Endothelial cell of umbilical vein (primary cell): ENCODE results near the gene LDLRAD3. TPM values are rescaled to one million over a fixed set of nuclear protein-coding genes. Genes with fewer than 3 reads are reported as not detected.

Experiments
- BruUV-seq: library from RNA; stranded (reverse); fragments of 400-500 nt; replicated peaks from 2 replicates; lab custom pipeline; 2021; lab: Mats Ljungman, UMichigan
- CTCF ChIA-PET: fragments of 300-600, 350-600 bp; sonication (Branson Sonifier 250); formaldehyde crosslinking; loops from one replicate; lab custom pipeline; 2021; ENCODE audit warnings: antibody characterized with exemption, inconsistent platforms; lab: Charles Lee
- POLR2A ChIA-PET: fragments of 300-600, 350-600 bp; sonication (Branson Sonifier 250); formaldehyde crosslinking; loops from one replicate; lab custom pipeline; 2021; ENCODE audit warnings: antibody characterized with exemption, inconsistent platforms; lab: Charles Lee
- DNase-seq: peaks from one replicate; pipeline ENCODE4 v3.0.0-alpha.2; 2011; ENCODE audit warnings: low read depth, low spot score
- FAIRE-seq: peaks from 2 replicates; lab custom pipeline; 2011; peaks lifted over from hg19 to GRCh38; lab: Jason Lieb, UNC
- H2AFZ ChIP-seq: 2 replicates; pipeline ENCODE4 v1.6.0; 2012; ENCODE audit warnings: low read depth, low read length, control low read depth, inconsistent platforms
- H3K27ac ChIP-seq: 2 replicates; pipeline ENCODE4 v1.5.1; 2011; ENCODE audit warnings: low read depth, mild to moderate bottlenecking, control low read depth, low read length, moderate library complexity; ENCODE audit not compliant: insufficient read depth
- H3K27me3 ChIP-seq, 2 experiments: 2 replicates each; pipeline versions ENCODE4 v1.6.0 to v1.6.1; 2011; ENCODE audit warnings: low read length in 2 of 2, mixed read lengths in 1 of 2; ENCODE audit not compliant: control insufficient read depth in 2 of 2, insufficient read depth in 2 of 2
- H3K36me3 ChIP-seq, 2 experiments: 2 replicates in 1 of 2; 3 replicates in 1 of 2; pipeline ENCODE4 v1.5.1; 2011; ENCODE audit warnings: low read length in 2 of 2, mild to moderate bottlenecking in 1 of 2, moderate library complexity in 1 of 2; ENCODE audit not compliant: control insufficient read depth in 2 of 2, insufficient read depth in 2 of 2; ENCODE audit errors: extremely low read depth in 1 of 2
- H3K4me1 ChIP-seq: 3 replicates; pipeline ENCODE4 v1.5.1; 2011; ENCODE audit warnings: mild to moderate bottlenecking, low read length; ENCODE audit not compliant: control insufficient read depth, insufficient read depth; ENCODE audit errors: extremely low read depth
- H3K4me2 ChIP-seq: 2 replicates; pipeline ENCODE4 v1.6.1; 2011; ENCODE audit warnings: low read length, control low read depth, mixed read lengths; ENCODE audit not compliant: insufficient read depth
- H3K4me3 ChIP-seq, 3 experiments: fragments of 200-600 bp in 1 of 3; sonication (generic), shearing (Covaris generic) in 1 of 3; replicated peaks in 1 of 3; 2 replicates each; pipeline ENCODE4 v1.5.1; 2011 to 2016; ENCODE audit warnings: control low read depth in 3 of 3, low read length in 3 of 3, mild to moderate bottlenecking in 2 of 3, inconsistent platforms in 1 of 3, low read depth in 1 of 3, moderate library complexity in 1 of 3; ENCODE audit not compliant: insufficient read depth in 1 of 3
- H3K79me2 ChIP-seq: 2 replicates; pipeline ENCODE4 v1.6.0; 2012; ENCODE audit warnings: low read length, inconsistent platforms; ENCODE audit not compliant: control insufficient read depth, insufficient read depth
- H3K9ac ChIP-seq: replicated peaks from 2 replicates; pipeline ENCODE3; 2011; ENCODE audit warnings: low read length, control low read depth; ENCODE audit not compliant: insufficient read depth; ENCODE audit errors: extremely low read depth
- H3K9me1 ChIP-seq: replicated peaks from 3 replicates; pipeline ENCODE4 v1.6.0; 2011; ENCODE audit warnings: mild to moderate bottlenecking, low read length; ENCODE audit not compliant: control insufficient read depth, insufficient read depth; ENCODE audit errors: extremely low read depth
- H3K9me3 ChIP-seq: replicated peaks from 2 replicates; pipeline ENCODE4 v1.5.1; 2012; ENCODE audit warnings: low read length, inconsistent platforms; ENCODE audit not compliant: control insufficient read depth, insufficient read depth
- H4K20me1 ChIP-seq: replicated peaks from 2 replicates; pipeline ENCODE3; 2011; ENCODE audit warnings: mild to moderate bottlenecking, low read length; ENCODE audit not compliant: control insufficient read depth, insufficient read depth; ENCODE audit errors: extremely low read depth
- CTCF ChIP-seq, 2 donors: IDR thresholded peaks; 1 replicate in 1 of 2; 2 replicates in 1 of 2; pipeline ENCODE4 v1.5.1; 2011; ENCODE audit warnings: low read length in 2 of 2, mild to moderate bottlenecking in 2 of 2, moderate library complexity in 2 of 2, control low read depth in 1 of 2, inconsistent platforms in 1 of 2, low read depth in 1 of 2; ENCODE audit not compliant: insufficient read depth in 1 of 2; ENCODE audit errors: extremely low read depth in 1 of 2
- EZH2 ChIP-seq: IDR thresholded peaks from 2 replicates; pipeline ENCODE4 v1.6.1; 2012; ENCODE audit warnings: borderline replicate concordance, low read depth, mild to moderate bottlenecking, moderate library complexity, low read length, inconsistent platforms; ENCODE audit not compliant: severe bottlenecking
- FOS ChIP-seq: IDR thresholded peaks from 2 replicates; pipeline ENCODE4 v1.6.1; 2011; ENCODE audit warnings: mild to moderate bottlenecking, low read length, moderate library complexity, borderline replicate concordance; ENCODE audit not compliant: insufficient read depth
- GATA2 ChIP-seq: IDR thresholded peaks from 2 replicates; pipeline ENCODE4 v1.7.0; 2011; ENCODE audit warnings: low read depth, mild to moderate bottlenecking, moderate library complexity, mixed read lengths, low read length; ENCODE audit not compliant: insufficient read length, insufficient read depth
- JUN ChIP-seq: IDR thresholded peaks from 2 replicates; pipeline ENCODE4 v1.6.1; 2011; ENCODE audit warnings: borderline replicate concordance, low read depth; ENCODE audit not compliant: insufficient read length, insufficient read depth
- MYC ChIP-seq: IDR thresholded peaks from one replicate; pipeline ENCODE4 v1.6.1; 2011; ENCODE audit warnings: mild to moderate bottlenecking, low read depth, low read length
- POLR2A ChIP-seq: IDR thresholded peaks from 2 replicates; pipeline ENCODE4 v1.6.1; 2012; ENCODE audit warnings: low read depth, mild to moderate bottlenecking, control low read depth, low read length
- POLR2AphosphoS5 ChIP-seq: IDR thresholded peaks from 2 replicates; pipeline ENCODE4 v1.6.1; 2012; ENCODE audit warnings: low read depth, mild to moderate bottlenecking, control low read depth, low read length, moderate library complexity; ENCODE audit not compliant: insufficient read depth
- dilution Hi-C: fragments of 300-500 bp; cut with MboI; formaldehyde crosslinking; loops from one replicate; pipeline ENCODE4 v1.15.0; 2019; ENCODE audit warnings: low sequenced_read_pairs; ENCODE audit not compliant: extremely low pct_ligation_motif_present
- intact Hi-C: fragments of 100-400 bp; cut with micrococcal nuclease; formaldehyde crosslinking; loops from one replicate; pipeline ENCODE4 v1.10.0; 2022
- polyA plus RNA-seq, 4 experiments: library from polyadenylated mRNA; depleted of rRNA in 3 of 4; stranded (reverse) in 3 of 4; unstranded in 1 of 4; fragments of >200 nt; gene quantifications; 2 replicates each; pipeline versions ENCODE4 v1.2.1 to v1.2.3, GENCODE V29; 2011 to 2012; ENCODE audit warnings: missing spikeins in 1 of 4
- total RNA-seq: library from RNA; stranded (reverse); gene quantifications from 2 replicates; pipeline ENCODE4 v1.2.3, GENCODE V29; 2021
- TF ChIP-seq, protein P1 (sequence below): IDR thresholded peaks from 2 replicates; pipeline ENCODE4 v1.6.1; 2011; ENCODE audit not compliant: insufficient read depth, insufficient read length

LDLRAD3 gene
- total and polyA plus RNA-seq, 2 donors (not counting 3 experiments of a cell fraction or from before 2014, with no cell fraction given): 17.9 to 25.1 TPM

DNA sequence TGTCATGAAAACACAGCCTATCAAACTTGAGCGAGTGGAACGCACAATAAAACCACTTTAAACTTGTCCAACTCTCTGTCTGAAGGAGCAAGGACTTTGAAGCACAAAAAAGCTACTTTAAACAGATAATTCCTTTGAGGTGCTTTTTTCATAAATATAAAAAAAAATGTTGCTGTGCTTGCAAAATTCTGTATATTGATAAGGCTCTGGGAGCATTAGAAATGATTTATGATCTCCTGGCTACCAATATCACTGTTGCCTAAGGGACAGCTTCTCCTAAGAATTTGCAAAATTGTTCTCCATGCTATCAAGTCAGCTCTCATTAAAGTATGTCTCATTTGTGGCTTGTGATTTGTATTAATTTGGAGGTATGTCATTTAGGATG is 37.6 kb upstream of the LDLRAD3 start:
- dilution Hi-C loops: no loop called here
- DNase-seq: no peak

More for the DNA sequence above, 37.6 kb upstream of the LDLRAD3 start:
- no peak overlapping the region for H2AFZ ChIP-seq
- H3K4me3 ChIP-seq: no peak overlapping the region
- TF ChIP-seq POLR2A: no peak
- TF ChIP-seq MYC: no peak
- no peak for TF ChIP-seq JUN
- no peak for TF ChIP-seq CTCF (IDR thresholded peaks at IDR 0.05; ENCODE audit: extremely low read depth in 1 of 2, insufficient read depth in 1 of 2, low read depth in 1 of 2, low read length in 2 of 2)
- TF ChIP-seq POLR2AphosphoS5: no peak
- TF ChIP-seq, protein P1, sequence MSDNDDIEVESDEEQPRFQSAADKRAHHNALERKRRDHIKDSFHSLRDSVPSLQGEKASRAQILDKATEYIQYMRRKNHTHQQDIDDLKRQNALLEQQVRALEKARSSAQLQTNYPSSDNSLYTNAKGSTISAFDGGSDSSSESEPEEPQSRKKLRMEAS: no peak
- no peak for TF ChIP-seq FOS
- TF ChIP-seq EZH2: no peak
- TF ChIP-seq GATA2: no peak
- no peaks in the 10 kb centered on the region for H3K36me3 ChIP-seq
- H4K20me1 ChIP-seq: no peaks in the 10 kb centered on the region
- H3K9me1 ChIP-seq: no peaks in the 10 kb centered on the region
- H3K9ac ChIP-seq: no peak overlapping the region
- intact Hi-C loops: loop anchor here (5.0 to 10.0 kb wide), 2 partner anchors 99 to 226 kb away; no protein-coding TSS in a partner anchor
- no peaks in the 10 kb centered on the region for H3K27me3 ChIP-seq
- BruUV-seq: no TSS peak
- no peaks in the 10 kb centered on the region for H3K79me2 ChIP-seq
- H3K27ac ChIP-seq: no peak overlapping the region
- H3K4me1 ChIP-seq: peaks cover 20% of the 10 kb centered on the region
- ChIA-PET CTCF (interaction anchor here (1.4 to 2.1 kb wide), 3 partner anchors 9 to 353 kb away, joined by 3 to 5 read pairs (median 5); no protein-coding TSS in a partner anchor), POLR2A (no interaction called here)
- no peak for FAIRE-seq
- no peak overlapping the region for H3K4me2 ChIP-seq
- no peaks in the 10 kb centered on the region for H3K9me3 ChIP-seq
